Kidney epithelial cell (primary cell): ENCODE data around the gene FBXW8. TPM values are rescaled to one million over a fixed set of nuclear protein-coding genes. Genes with fewer than 3 reads are reported as not detected.

Experiments
- DNase-seq: peaks from one replicate; pipeline ENCODE4 v3.0.0-alpha.2; 2010; ENCODE audit warnings: low read depth
- H3K27me3 ChIP-seq: 2 replicates; pipeline ENCODE4 v1.6.0; 2011; ENCODE audit warnings: low read length; ENCODE audit not compliant: control insufficient read depth, insufficient read depth
- H3K36me3 ChIP-seq: 2 replicates; pipeline ENCODE4 v1.5.1; 2011; ENCODE audit warnings: low read length; ENCODE audit not compliant: control insufficient read depth, insufficient read depth
- H3K4me3 ChIP-seq: 2 replicates; pipeline ENCODE4 v1.5.1; 2011; ENCODE audit warnings: low read depth, mild to moderate bottlenecking, control low read depth, low read length
- total RNA-seq: library from RNA; depleted of rRNA; stranded (reverse); fragments of >200 nt; gene quantifications from 2 replicates; pipeline ENCODE4 v1.2.3, GENCODE V29; 2015
- TF ChIP-seq, protein P1 (sequence below): IDR thresholded peaks from 2 replicates; pipeline ENCODE4 v1.5.1; 2011; ENCODE audit warnings: mild to moderate bottlenecking, moderate library complexity, low read length, control low read depth, inconsistent platforms; ENCODE audit not compliant: insufficient read depth, poor library complexity, severe bottlenecking

FBXW8 gene
- total RNA-seq, 1 donor from 2014 or later = 25.4 TPM

DNA sequence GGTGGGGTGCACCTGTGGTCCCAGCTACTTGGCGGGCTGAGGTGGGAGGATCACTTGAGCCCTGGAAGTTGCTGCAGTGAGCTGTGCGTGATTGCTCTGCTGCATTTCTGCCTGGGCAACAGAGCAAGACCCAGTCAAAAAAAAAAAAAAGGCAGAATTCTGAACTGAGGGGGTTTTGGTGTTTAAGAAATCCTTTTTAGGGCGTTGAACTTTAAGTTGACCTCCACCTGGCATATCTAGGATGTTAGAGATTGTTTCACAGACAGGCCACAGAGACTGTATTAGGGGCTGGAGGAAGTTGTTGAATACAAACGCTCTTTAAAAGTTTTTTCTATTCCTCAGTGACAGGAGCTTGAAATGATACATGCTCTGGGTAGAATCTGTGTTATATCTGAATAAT, 60.5 kb downstream of the FBXW8 start:
- no peak for DNase-seq
- TF ChIP-seq, protein P1, sequence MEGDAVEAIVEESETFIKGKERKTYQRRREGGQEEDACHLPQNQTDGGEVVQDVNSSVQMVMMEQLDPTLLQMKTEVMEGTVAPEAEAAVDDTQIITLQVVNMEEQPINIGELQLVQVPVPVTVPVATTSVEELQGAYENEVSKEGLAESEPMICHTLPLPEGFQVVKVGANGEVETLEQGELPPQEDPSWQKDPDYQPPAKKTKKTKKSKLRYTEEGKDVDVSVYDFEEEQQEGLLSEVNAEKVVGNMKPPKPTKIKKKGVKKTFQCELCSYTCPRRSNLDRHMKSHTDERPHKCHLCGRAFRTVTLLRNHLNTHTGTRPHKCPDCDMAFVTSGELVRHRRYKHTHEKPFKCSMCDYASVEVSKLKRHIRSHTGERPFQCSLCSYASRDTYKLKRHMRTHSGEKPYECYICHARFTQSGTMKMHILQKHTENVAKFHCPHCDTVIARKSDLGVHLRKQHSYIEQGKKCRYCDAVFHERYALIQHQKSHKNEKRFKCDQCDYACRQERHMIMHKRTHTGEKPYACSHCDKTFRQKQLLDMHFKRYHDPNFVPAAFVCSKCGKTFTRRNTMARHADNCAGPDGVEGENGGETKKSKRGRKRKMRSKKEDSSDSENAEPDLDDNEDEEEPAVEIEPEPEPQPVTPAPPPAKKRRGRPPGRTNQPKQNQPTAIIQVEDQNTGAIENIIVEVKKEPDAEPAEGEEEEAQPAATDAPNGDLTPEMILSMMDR = no peak
- Histone ChIP-seq H3K4me3 (no peak overlapping the region), H3K27me3 (no peaks in the 10 kb centered on the region), H3K36me3 (no peaks in the 10 kb centered on the region)

DNA sequence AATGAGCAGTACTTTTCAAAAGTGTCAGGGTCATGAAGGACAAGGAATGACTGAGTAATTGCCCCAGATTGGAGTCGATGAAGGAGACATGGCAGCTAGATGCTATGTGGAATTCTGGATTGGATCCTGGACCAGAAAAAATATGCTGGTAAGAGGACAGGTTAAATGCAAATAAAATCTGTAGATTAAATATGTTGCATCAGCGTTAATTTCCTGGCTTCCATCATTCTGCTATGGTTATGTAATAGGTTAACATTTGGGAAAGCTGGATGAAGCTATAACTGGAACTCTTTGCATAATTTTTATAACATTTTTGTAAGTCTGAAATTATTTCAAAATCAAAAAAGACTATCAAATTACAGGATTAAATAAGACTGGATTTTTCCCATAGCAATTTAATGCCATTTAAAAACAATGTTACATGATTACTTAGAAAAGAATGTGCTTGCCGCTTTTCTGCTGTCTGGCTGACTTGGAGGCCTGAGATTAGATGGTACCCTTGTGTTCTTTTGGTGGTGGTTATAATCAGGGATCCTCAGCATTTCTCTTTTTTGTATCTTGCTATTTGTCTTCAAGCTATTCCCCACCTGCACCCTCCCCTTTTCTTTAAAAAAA, 65.1 kb downstream of the FBXW8 start:
- Histone ChIP-seq H3K27me3 (no peaks in the 10 kb centered on the region), H3K36me3 (no peaks in the 10 kb centered on the region), H3K4me3 (no peak overlapping the region)
- no peak for DNase-seq
- TF ChIP-seq, protein P1 = no peak

DNA sequence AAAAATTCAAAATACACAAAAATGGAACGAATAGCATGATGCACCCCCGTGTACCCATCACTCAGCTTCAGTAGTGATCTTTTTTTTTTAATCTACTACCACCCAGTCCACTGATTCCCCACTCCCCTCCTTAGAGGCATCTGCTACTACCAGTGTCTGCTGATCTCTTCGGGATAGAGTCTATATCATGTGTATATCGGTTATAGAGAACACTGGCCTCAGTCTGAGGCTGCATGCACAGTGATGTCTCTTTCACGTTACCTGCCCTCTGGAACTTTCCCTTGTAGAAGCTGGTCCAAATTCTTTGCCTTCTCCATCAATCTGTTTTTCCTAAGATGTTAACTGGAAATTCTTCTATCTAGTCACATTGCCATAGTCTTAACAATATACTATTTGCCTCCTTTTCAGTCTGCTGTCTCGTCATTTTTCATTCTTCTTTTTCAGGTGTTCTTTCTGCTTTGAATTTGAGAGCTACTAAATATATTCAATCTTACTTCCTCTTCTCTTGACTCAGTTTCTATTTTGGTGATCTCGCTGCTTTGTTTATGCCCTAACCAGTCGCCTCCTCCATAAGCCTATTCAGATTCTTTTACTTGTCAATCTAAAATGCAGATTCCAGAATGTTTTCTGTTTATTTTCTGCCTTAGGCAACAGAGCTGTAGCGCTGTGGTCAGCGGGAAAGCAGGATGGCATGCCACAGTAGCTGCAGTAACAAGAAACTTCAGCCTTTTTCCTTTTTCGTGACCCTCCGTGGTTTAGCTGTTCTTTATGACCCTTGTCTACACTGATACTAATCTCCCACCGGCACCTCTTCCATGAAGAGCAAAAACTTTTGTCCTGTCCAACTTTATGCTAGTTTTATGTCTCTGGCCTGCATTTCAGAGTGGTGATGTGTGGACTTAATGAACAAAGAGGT, 67.0 kb downstream of the FBXW8 start:
- H3K4me3 ChIP-seq = no peak overlapping the region
- TF ChIP-seq, protein P1 = no peak
- no peaks in the 10 kb centered on the region for H3K36me3 ChIP-seq
- no peaks in the 10 kb centered on the region for H3K27me3 ChIP-seq
- no peak for DNase-seq

DNA sequence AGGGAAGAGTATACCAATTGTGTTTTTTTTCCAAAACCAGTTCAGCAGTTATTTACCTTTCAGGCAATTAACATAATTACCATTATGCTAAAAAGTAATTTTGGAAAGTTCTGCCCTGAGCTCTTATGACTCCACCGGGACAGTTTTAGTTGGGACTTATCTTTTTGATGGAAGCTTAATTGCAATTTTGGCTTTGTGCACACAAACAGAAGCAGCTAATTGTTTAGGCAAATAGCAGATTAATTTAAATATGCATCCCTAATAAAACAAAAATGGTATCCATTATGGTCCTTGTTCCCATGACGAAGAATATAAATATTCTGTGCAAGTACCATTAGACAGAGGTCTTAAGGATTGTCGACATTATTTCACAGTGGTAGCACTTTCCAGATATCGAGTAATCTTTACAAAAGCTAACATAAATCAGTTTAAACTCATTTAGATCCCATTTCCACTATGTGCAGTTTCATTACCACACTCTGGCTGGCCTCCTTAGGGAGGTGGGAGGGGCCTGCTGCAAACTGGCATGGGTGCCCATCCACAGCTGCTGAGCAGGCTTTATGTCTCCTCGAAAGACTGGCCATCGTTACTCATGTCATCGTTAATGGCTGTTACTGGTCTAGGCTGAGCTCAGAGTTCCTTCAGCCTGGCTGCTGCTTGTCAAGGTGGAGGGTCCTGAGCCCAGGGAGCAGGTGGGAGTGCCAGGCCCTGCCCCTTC, 68.2 kb downstream of the FBXW8 start:
- H3K4me3 ChIP-seq = no peak overlapping the region
- no peaks in the 10 kb centered on the region for H3K36me3 ChIP-seq
- no peaks in the 10 kb centered on the region for H3K27me3 ChIP-seq
- TF ChIP-seq, protein P1 = no peak
- DNase-seq = no peak

DNA sequence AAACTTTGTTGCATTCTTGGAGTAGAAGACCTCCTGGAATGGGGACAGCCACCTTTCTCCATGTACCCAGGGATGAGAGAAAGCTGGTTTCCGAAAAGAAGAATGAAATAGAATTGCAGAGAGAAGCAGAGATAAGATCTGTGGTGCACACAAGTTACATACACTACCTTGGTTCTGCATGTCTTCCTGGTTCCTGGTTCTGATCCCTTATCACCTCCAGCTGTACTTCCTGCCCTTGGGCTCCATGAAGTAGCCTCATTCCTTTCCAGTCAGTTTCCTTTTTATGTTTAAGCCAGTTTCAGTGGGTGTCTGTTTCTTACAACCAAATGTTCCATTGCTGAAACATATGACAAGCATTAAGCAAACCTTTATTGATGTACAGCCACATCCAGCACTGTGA, 69.3 kb downstream of the FBXW8 start:
- Histone ChIP-seq H3K27me3 (no peaks in the 10 kb centered on the region), H3K36me3 (no peaks in the 10 kb centered on the region), H3K4me3 (no peak overlapping the region)
- TF ChIP-seq, protein P1 = no peak
- DNase-seq = no peak
